ENCODE results near the gene HRG. TPM values are rescaled to one million over a fixed set of nuclear protein-coding genes. Genes with fewer than 3 reads are reported as not detected.

The HRG gene
- total RNA-seq, 6 experiments from 2014 or later, result 378 to 1,312 (median 664) TPM

DNA sequence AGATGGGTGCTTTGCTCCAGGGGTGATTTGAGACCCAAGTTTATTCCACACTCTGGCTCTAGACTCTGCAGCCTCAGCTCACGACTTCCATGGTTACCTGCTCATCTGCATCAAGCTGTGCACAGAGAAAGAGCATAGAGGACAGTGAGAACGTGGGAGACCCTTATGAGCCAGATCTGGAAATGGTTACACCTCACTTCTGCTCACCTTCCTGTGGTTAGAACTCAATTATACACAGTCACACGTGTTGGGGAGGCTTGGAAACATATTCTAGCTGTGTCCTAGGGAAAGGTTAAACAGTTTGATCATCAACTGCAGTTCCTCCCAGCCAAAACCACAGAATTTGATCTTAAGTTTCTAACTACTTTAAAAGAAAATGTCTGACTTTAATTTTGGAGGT lies 23.8 kb upstream of the HRG start:
- Histone ChIP-seq H3K36me3 (peaks cover 0 to 20% (median 0%) of the 10 kb centered on the region in 4 donors), H3K4me1 (peaks cover 0 to 37% (median 7%) of the 10 kb centered on the region in 4 donors), H3K27ac (peak overlapping the region; percentile 73 to 87 (median 77)), H3K27me3 (no peaks in the 10 kb centered on the region), H3K9me3 (no peaks in the 10 kb centered on the region), H3K4me3 (peak overlapping the region; percentile 20 to 70 (median 48))
- no peak for DNase-seq
- intact Hi-C loops (cut with DNase I), result no loop called here
- ATAC-seq, result peak in 1 of 4 donors; percentile 3
- 15% methylated on average over 3 of the region's 3 CpGs for WGBS (ENCODE audit: insufficient coverage, low coverage, low lambda C conversion rate, missing lambda C conversion rate)
- no peak for TF ChIP-seq POLR2A (IDR thresholded peaks at IDR 0.05)

GRCh38 chr3:186643493-186643892 lies 22.3 kb upstream of the HRG start:
- ATAC-seq (peak in 1 of 4 donors; percentile 9), DNase-seq (no peak)
- H3K4me1 ChIP-seq, result peaks cover 0 to 40% (median 7%) of the 10 kb centered on the region in 4 donors
- no peaks in the 10 kb centered on the region for H3K27me3 ChIP-seq
- peaks cover 0 to 32% (median 0%) of the 10 kb centered on the region in 4 donors for H3K36me3 ChIP-seq
- H3K27ac ChIP-seq, result peak overlapping the region in 1 of 3 donors; percentile 87
- WGBS (ENCODE audit: insufficient coverage, low coverage, low lambda C conversion rate, missing lambda C conversion rate), result 63% methylated on average over 1 of the region's 1 CpG
- peak overlapping the region in 1 of 3 donors; percentile 70 for H3K4me3 ChIP-seq
- intact Hi-C loops (cut with DNase I), result no loop called here
- H3K9me3 ChIP-seq, result no peaks in the 10 kb centered on the region
- TF ChIP-seq CTCF (IDR thresholded peaks at IDR 0.05) (no peak), POLR2A (IDR thresholded peaks at IDR 0.05) (no peak)

DNA sequence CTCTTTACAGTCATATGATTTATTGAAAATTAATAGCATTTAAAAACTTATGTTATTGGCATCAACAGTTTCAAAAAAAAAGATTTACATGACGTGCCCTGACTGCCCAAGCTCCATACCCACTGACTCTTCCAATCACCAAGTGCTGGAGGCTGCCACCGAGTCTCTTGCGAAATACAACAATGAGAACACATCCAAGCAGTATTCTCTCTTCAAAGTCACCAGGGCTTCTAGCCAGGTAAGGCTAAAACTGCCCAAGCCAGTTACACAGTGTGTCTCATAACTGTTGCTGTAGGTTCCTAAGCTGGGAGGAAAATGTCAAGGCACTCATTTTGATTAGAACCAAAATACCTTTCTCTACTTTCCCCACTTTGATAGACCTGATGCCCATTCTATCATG lies 21.1 kb upstream of the HRG start:
- Histone ChIP-seq H3K4me1 (peaks cover 0 to 34% (median 7%) of the 10 kb centered on the region in 4 donors), H3K36me3 (peaks cover 0 to 37% (median 0%) of the 10 kb centered on the region in 4 donors), H3K9me3 (no peaks in the 10 kb centered on the region), H3K27me3 (no peaks in the 10 kb centered on the region), H3K27ac (peak overlapping the region in 1 of 3 donors; percentile 26), H3K4me3 (no peak overlapping the region)
- no peak for TF ChIP-seq CTCF (IDR thresholded peaks at IDR 0.05)
- no peak for TF ChIP-seq POLR2A (IDR thresholded peaks at IDR 0.05)
- DNase-seq, result peak in 2 of 3 donors; percentile 62 to 72
- WGBS (ENCODE audit: insufficient coverage, low coverage, low lambda C conversion rate, missing lambda C conversion rate), result 35% methylated on average over 3 of the region's 3 CpGs
- intact Hi-C loops (cut with DNase I), result no loop called here
- ATAC-seq, result peak; percentile 53 to 78 (median 68)

- no peak overlapping the region for H3K4me3 ChIP-seq
- peaks cover 0 to 46% (median 0%) of the 10 kb centered on the region in 4 donors for H3K36me3 ChIP-seq
- no peaks in the 10 kb centered on the region for H3K9me3 ChIP-seq
- DNase-seq, result no peak
- no peak for TF ChIP-seq POLR2A (IDR thresholded peaks at IDR 0.05)
- no peak for TF ChIP-seq CTCF (IDR thresholded peaks at IDR 0.05)
- no peak overlapping the region for H3K27ac ChIP-seq
- no peaks in the 10 kb centered on the region for H3K27me3 ChIP-seq
- 100% methylated on average over 3 of the region's 4 CpGs for WGBS (ENCODE audit: insufficient coverage, low coverage, low lambda C conversion rate, missing lambda C conversion rate)
- intact Hi-C loops (cut with DNase I), result no loop called here
- H3K4me1 ChIP-seq, result peaks cover 0 to 30% (median 7%) of the 10 kb centered on the region in 4 donors
- ATAC-seq, result no peak
Measured at GRCh38 chr3:186646106-186646505, 19.7 kb upstream of the HRG start.

DNA sequence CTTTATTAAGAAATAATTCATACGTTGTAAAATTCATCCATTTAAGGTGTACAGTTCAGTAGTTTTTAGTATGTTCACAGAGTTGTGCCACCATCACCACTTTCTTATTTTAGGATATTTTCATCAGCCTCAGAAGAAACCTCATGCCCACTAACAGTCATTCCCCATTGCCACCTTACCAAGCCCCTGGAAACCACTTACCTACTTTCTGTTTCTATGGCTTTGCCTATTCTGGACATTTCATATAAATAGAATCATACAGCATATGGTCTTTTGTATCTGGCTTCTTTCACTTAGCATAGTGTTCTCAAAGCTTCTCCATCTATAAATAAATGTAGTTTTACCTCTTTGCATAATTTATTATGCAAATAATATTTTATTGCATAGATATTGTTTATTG lies 19.0 kb upstream of the HRG start:
- no peak overlapping the region for H3K27ac ChIP-seq
- WGBS (ENCODE audit: insufficient coverage, low coverage, low lambda C conversion rate, missing lambda C conversion rate), result 89% methylated on average over 1 of the region's 1 CpG
- ATAC-seq (no peak), DNase-seq (no peak)
- no peak for TF ChIP-seq POLR2A (IDR thresholded peaks at IDR 0.05)
- no peak for TF ChIP-seq CTCF (IDR thresholded peaks at IDR 0.05)
- H3K9me3 ChIP-seq, result no peaks in the 10 kb centered on the region
- no peaks in the 10 kb centered on the region for H3K27me3 ChIP-seq
- H3K4me1 ChIP-seq, result peaks cover 0 to 30% (median 7%) of the 10 kb centered on the region in 4 donors
- no peak overlapping the region for H3K4me3 ChIP-seq
- intact Hi-C loops (cut with DNase I), result no loop called here
- peaks cover 0 to 53% (median 0%) of the 10 kb centered on the region in 4 donors for H3K36me3 ChIP-seq
